Activated naive CD4-positive, alpha-beta T cell treated with anti-CD3 and anti-CD28 coated beads, Interleukin-2, amount 10 ng/mL, durations not matched to agents 7 days and 5 days (primary cell): ENCODE data around the gene NTF3.

ENCODE experiments used
- CTCF ChIA-PET: fragments of 350-600 bp; sonication (Branson Sonifier 250); formaldehyde crosslinking; loops from one replicate; lab custom pipeline; 2021; ENCODE audit warnings: antibody characterized with exemption; lab: Charles Lee
- DNase-seq: peaks from one replicate; pipeline ENCODE4 v3.0.0-alpha.2; 2020
- H3K27ac Mint-ChIP-seq: one replicate; pipeline ENCODE4 v1.8.0; 2021; ENCODE audit warnings: mild to moderate bottlenecking, moderate library complexity, mixed read lengths
- H3K27me3 Mint-ChIP-seq: one replicate; pipeline ENCODE4 v1.8.0; 2021; ENCODE audit warnings: mild to moderate bottlenecking, mixed read lengths
- H3K36me3 Mint-ChIP-seq: one replicate; pipeline ENCODE4 v1.8.0; 2021; ENCODE audit warnings: mixed read lengths
- H3K4me1 Mint-ChIP-seq: one replicate; pipeline ENCODE4 v1.8.0; 2021; ENCODE audit warnings: mixed read lengths
- H3K4me3 Mint-ChIP-seq: one replicate; pipeline ENCODE4 v1.8.0; 2021; ENCODE audit warnings: mild to moderate bottlenecking, moderate library complexity, mixed read lengths
- H3K9me3 Mint-ChIP-seq: one replicate; pipeline ENCODE4 v1.8.0; 2021; ENCODE audit warnings: mixed read lengths

The NTF3 gene

DNA sequence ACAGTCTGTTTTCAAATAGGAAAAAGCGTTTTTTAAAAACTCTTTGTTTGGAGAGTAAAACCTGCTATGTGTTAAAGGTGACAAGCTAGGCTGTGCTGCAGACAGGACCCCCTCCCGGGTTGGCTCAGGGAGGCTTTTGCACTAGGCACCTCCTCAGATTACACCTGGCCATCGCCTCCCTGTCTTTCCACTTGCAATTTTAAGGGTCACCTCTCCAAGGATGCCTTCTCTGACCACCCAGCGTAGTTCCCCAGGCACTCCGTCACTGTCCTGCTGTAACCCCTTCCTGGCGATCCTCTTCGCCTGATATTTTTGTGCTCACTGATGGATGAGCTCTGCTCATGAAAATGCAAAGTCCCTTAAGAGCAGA, 80.7 kb downstream of the NTF3 start:
- CTCF ChIA-PET, result interaction anchor here (0.8 kb wide), 1 partner anchor 438 kb away, joined by 3 read pairs; no protein-coding TSS in a partner anchor
- no peaks in the 10 kb centered on the region for H3K9me3 Mint-ChIP-seq
- peaks cover 10% of the 10 kb centered on the region for H3K27me3 Mint-ChIP-seq
- H3K4me1 Mint-ChIP-seq, result no peaks in the 10 kb centered on the region
- H3K4me3 Mint-ChIP-seq, result no peak overlapping the region
- H3K27ac Mint-ChIP-seq, result no peak overlapping the region
- no peak for DNase-seq
- H3K36me3 Mint-ChIP-seq, result no peaks in the 10 kb centered on the region

GRCh38 chr12:5513406-5513805, 81.5 kb downstream of the NTF3 start:
- H3K4me1 Mint-ChIP-seq, result no peaks in the 10 kb centered on the region
- H3K36me3 Mint-ChIP-seq, result no peaks in the 10 kb centered on the region
- no peaks in the 10 kb centered on the region for H3K9me3 Mint-ChIP-seq
- no peak overlapping the region for H3K4me3 Mint-ChIP-seq
- H3K27me3 Mint-ChIP-seq, result peaks cover 10% of the 10 kb centered on the region
- DNase-seq, result no peak
- CTCF ChIA-PET, result no interaction called here
- no peak overlapping the region for H3K27ac Mint-ChIP-seq

GRCh38 chr12:5514016-5514415, 82.1 kb downstream of the NTF3 start:
- CTCF ChIA-PET, result interaction anchor here (0.6 kb wide), 1 partner anchor 9 kb away, joined by 3 read pairs; no protein-coding TSS in a partner anchor
- Mint-ChIP-seq H3K27ac (no peak overlapping the region), H3K4me1 (no peaks in the 10 kb centered on the region), H3K4me3 (no peak overlapping the region), H3K9me3 (no peaks in the 10 kb centered on the region), H3K36me3 (no peaks in the 10 kb centered on the region), H3K27me3 (peaks cover 10% of the 10 kb centered on the region)
- DNase-seq, result no peak

DNA sequence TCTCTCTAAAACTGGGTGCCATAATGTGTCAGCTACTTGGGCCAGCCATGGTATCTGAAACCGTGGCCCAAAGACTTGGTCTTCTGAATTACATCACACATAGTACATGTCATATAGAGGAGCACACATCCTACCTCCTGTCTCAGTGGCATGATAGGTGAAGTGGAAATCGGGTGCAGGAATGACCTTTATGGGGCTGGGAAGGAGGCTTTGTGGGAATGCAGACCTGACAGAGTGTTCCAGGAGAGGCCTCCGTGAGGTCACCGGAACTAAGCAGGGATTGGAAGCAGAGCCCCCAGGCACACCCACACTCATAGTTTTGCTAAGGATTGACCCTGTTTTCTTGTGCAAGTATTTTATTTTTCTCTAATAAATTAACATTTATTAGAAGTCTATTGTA, 82.6 kb downstream of the NTF3 start:
- no peak for DNase-seq
- no peak overlapping the region for H3K27ac Mint-ChIP-seq
- H3K4me1 Mint-ChIP-seq, result no peaks in the 10 kb centered on the region
- H3K36me3 Mint-ChIP-seq, result no peaks in the 10 kb centered on the region
- no peaks in the 10 kb centered on the region for H3K9me3 Mint-ChIP-seq
- CTCF ChIA-PET, result interaction anchor here (0.6 kb wide), 1 partner anchor 9 kb away, joined by 3 read pairs; no protein-coding TSS in a partner anchor
- no peak overlapping the region for H3K4me3 Mint-ChIP-seq
- H3K27me3 Mint-ChIP-seq, result peaks cover 10% of the 10 kb centered on the region

DNA sequence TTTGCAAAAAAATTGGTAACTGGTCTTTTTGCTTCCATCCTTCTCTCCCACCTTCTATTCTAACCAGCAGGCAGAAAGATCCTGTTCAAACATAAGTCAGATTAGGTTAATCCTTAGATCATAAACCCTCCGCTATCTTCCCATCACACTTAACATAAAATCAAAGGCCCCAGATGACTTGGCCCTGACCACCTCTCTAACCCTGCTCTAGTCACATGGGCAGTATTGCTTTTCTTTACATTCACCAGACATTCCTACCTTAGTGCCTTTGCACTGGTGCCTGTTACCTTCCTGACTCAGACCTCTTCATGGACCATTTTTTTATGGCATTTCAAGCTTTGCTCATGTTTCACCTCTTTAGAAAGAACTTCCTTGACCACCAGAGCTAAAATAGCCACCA, 83.5 kb downstream of the NTF3 start:
- no peaks in the 10 kb centered on the region for H3K36me3 Mint-ChIP-seq
- no peaks in the 10 kb centered on the region for H3K9me3 Mint-ChIP-seq
- H3K27ac Mint-ChIP-seq, result no peak overlapping the region
- H3K4me1 Mint-ChIP-seq, result no peaks in the 10 kb centered on the region
- H3K4me3 Mint-ChIP-seq, result no peak overlapping the region
- CTCF ChIA-PET, result no interaction called here
- no peak for DNase-seq
- peaks cover 10% of the 10 kb centered on the region for H3K27me3 Mint-ChIP-seq

DNA sequence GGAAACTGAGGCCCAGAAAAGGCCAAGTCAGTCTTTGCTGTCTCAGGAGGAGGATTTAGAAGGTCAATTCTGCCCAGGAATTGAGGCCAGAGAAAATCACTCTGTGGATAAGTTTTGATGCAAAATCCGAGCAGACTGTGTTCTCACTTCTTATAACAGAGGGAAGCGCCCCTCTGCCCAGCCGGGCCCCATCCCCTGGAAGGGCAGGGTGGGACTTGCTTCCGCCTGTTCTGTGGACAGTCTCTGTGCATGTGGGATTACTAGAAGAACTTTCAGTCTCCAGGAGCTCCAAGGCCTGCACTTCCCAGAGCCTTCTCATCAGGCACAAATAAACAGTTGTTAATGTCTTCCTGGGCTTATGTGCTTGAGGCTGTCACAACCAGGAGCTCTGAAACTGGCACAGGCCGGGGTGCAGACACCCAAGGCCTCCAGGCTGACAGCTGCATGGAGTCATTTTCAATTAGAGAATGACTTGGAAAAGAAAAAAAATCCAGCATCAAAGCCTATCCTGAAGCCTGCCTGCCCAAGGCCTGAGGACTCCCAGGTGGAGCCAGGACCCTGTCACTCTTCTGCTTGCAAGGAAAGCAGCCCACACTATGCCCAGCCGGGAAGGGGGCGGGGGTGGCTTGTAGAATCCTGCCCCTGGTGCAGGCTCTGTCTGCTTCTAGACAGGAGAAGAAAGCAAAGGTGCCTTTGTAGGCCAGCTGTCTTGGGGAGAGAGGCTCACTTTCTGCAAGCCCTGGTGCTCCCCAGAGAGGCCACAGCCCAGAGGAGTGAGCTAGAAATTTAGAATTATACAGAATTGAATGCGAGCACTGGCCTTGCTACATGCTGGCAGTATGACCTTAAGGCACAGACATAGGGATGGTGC, 84.7 kb downstream of the NTF3 start:
- Mint-ChIP-seq H3K4me1 (no peaks in the 10 kb centered on the region), H3K4me3 (no peak overlapping the region), H3K27ac (no peak overlapping the region), H3K9me3 (no peaks in the 10 kb centered on the region), H3K27me3 (peaks cover 10% of the 10 kb centered on the region), H3K36me3 (no peaks in the 10 kb centered on the region)
- CTCF ChIA-PET, result interaction anchor here (0.6 kb wide), 1 partner anchor 343 kb away, joined by 3 read pairs; no protein-coding TSS in a partner anchor
- no peak for DNase-seq

GRCh38 chr12:5518584-5519365, 86.9 kb downstream of the NTF3 start:
- no peak overlapping the region for H3K4me3 Mint-ChIP-seq
- no peaks in the 10 kb centered on the region for H3K4me1 Mint-ChIP-seq
- no peaks in the 10 kb centered on the region for H3K9me3 Mint-ChIP-seq
- CTCF ChIA-PET, result interaction anchor here (0.6 kb wide), 1 partner anchor 712 kb away, joined by 3 read pairs; no protein-coding TSS in a partner anchor
- H3K27ac Mint-ChIP-seq, result no peak overlapping the region
- H3K36me3 Mint-ChIP-seq, result no peaks in the 10 kb centered on the region
- H3K27me3 Mint-ChIP-seq, result peaks cover 3% of the 10 kb centered on the region
- DNase-seq, result no peak

DNA sequence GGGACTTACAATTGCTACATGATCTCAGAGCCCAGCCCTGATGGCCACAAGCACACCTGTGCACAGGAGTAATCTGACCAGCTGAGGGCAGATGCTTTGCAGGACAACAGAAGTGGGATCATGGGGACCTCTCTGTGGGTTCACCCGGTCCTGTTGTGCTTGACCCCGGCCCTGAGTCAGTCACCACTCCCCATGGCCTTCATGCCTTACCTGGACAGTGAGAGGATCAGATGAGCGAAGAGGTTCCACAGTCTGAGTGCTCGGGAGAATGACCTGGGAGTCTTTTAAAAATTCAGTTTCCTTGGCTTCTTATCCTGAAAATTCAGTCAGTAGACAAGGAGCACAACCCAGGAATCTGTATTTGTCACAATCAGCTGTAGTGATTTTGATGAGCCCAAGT, 88.1 kb downstream of the NTF3 start:
- Mint-ChIP-seq H3K4me1 (no peaks in the 10 kb centered on the region), H3K27ac (no peak overlapping the region), H3K9me3 (no peaks in the 10 kb centered on the region), H3K4me3 (no peak overlapping the region), H3K36me3 (no peaks in the 10 kb centered on the region), H3K27me3 (peaks cover 3% of the 10 kb centered on the region)
- no peak for DNase-seq
- CTCF ChIA-PET, result no interaction called here

GRCh38 chr12:5520831-5521230, 88.9 kb downstream of the NTF3 start:
- CTCF ChIA-PET, result no interaction called here
- Mint-ChIP-seq H3K36me3 (no peaks in the 10 kb centered on the region), H3K4me3 (no peak overlapping the region), H3K9me3 (no peaks in the 10 kb centered on the region), H3K27ac (no peak overlapping the region), H3K27me3 (peaks cover 3% of the 10 kb centered on the region), H3K4me1 (no peaks in the 10 kb centered on the region)
- no peak for DNase-seq

DNA sequence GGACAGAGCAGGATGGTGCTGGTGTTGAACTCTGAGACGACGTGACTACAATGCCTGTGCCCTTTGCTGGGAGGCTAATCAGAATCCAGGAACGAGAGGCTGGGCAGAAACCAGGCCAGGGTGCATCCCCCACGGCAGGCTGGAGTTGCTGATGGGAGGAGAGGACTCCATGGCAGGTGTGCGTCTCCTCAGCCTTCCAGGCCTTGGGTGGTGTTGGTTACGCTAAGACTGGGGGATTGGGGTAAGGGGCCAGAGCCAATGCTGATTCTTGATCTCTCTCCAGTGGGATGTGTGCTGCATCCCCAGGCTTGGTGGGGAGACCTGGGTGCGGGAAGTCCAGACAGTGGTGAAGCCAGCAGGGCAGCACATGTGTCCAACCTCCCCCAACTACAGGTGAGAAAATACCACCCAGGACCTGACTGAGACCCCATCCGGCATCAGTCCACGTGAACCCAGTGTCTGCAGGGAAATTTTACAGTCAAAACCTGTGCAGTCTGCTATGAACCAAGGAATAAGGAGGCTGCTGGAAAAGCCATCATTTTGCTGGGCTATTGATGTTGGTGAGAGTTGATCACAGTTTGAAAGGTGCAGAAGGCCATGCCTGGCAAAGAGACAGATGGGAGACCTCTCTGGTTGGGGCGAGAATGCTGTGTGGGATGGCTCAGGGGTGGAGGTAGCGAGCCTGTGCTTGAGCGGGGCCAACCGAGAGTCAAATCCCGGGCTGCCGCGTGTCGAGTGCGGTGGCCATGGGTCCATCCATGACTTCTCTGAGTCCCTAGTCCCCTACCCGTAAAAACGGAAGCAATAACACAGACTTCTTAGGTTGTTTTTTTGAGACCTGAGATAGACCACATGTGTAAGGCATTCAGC, 89.8 kb downstream of the NTF3 start:
- CTCF ChIA-PET, result no interaction called here
- no peaks in the 10 kb centered on the region for H3K36me3 Mint-ChIP-seq
- no peaks in the 10 kb centered on the region for H3K9me3 Mint-ChIP-seq
- H3K27me3 Mint-ChIP-seq, result no peaks in the 10 kb centered on the region
- H3K4me1 Mint-ChIP-seq, result no peaks in the 10 kb centered on the region
- no peak for DNase-seq
- no peak overlapping the region for H3K27ac Mint-ChIP-seq
- H3K4me3 Mint-ChIP-seq, result no peak overlapping the region

DNA sequence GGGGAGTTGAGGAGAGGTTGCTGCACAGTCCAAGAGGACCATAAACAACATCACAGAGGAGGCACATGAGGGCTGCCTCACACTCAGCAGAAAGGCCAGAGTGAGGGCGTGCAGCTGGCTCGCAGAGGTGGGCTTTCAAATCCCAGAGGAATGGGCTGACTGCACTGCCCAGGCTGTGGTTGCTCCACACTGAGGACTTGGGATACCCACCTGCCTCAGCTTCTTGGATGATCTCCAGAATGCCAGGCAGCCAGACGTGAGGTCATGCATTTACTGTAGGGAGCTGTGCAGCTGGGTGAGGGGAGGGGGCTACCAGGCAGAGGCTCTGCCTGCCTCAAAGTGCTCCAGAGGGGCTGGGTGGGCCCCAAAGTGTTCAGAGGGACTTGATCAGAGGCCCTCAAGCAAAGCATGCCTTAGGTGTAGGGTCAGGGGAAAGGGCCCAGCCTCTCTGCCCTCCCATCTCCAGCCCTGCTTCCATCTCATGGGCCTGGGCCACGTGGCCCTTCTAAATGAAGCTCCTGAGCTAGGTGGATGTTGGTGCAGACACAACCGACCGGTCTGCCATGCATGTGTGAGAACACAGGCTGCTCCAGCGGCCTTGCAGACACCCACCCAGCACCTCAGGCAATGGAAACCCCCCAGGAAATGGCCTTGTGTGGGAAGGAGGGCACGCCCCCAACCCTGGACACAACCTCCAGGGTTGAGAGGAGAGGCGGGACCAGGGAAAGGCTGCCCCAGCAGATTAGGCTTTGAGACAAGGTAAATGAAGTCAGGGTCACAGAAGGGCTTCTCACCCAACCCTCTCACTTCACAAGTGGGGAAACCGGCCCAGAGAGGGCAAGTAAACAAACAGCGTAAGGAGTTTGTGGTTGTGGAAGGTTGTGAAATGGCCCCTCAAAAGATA, 90.8 kb downstream of the NTF3 start:
- CTCF ChIA-PET, result interaction anchor here (0.7 kb wide), 1 partner anchor 9 kb away, joined by 3 read pairs; no protein-coding TSS in a partner anchor
- H3K4me1 Mint-ChIP-seq, result no peaks in the 10 kb centered on the region
- H3K4me3 Mint-ChIP-seq, result no peak overlapping the region
- DNase-seq, result no peak
- no peaks in the 10 kb centered on the region for H3K27me3 Mint-ChIP-seq
- no peaks in the 10 kb centered on the region for H3K9me3 Mint-ChIP-seq
- H3K36me3 Mint-ChIP-seq, result no peaks in the 10 kb centered on the region
- H3K27ac Mint-ChIP-seq, result no peak overlapping the region

DNA sequence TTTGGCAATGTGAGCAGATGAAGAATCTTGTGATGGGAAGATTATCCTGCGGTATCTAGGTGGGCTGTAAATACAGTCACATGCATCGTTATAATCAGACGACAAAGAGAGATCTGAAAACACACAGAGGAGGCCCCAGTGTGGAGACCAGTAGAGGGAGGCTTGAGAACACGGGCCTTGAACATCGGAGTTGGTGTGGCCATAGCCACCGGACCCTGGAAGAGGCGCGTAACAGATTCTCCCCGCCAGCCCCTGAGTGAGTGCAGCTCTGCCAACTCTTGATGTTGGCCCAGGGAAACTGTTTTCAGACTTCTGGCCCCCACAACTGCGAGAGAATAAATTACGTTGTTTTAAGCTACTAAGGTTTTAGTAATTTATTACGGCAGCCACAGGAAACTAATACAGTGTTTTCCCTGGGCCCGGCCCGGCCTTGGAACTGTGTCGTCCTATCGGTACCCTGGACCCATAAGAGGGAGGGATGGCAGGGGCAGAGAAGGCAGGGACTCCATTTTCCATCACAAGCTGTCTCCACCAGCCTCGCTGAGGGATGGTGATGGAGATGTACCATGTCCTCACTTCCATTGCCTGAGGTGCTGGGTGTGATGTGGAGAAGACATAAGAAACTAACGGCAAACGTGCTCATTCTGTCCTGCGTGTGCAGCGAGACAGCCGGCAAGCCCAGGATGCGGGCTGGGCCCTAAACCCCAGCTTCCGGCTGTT, 91.6 kb downstream of the NTF3 start:
- H3K4me3 Mint-ChIP-seq, result no peak overlapping the region
- no peaks in the 10 kb centered on the region for H3K4me1 Mint-ChIP-seq
- no peaks in the 10 kb centered on the region for H3K9me3 Mint-ChIP-seq
- no peak overlapping the region for H3K27ac Mint-ChIP-seq
- H3K27me3 Mint-ChIP-seq, result no peaks in the 10 kb centered on the region
- no peaks in the 10 kb centered on the region for H3K36me3 Mint-ChIP-seq
- CTCF ChIA-PET, result interaction anchor here (0.7 kb wide), 1 partner anchor 9 kb away, joined by 3 read pairs; no protein-coding TSS in a partner anchor
- DNase-seq, result no peak
